D721Med (cell line): ENCODE results near the gene GPR31.
"Not testable (repeated sequence)": the region's sequence is repeated elsewhere in the genome, so short reads cannot be mapped to it uniquely, and the experiment has no call there.

Experiments
- DNase-seq: peaks from one replicate; pipeline ENCODE4 v3.0.0; 2011; ENCODE audit warnings: low spot score; ENCODE audit not compliant: insufficient read length
- FAIRE-seq: peaks from 2 replicates; lab custom pipeline; 2011; peaks lifted over from hg19 to GRCh38; lab: Jason Lieb, UNC
- CTCF ChIP-seq: IDR thresholded peaks from 2 replicates; pipeline ENCODE4 v1.5.1; 2012; ENCODE audit warnings: mild to moderate bottlenecking, control low read depth; ENCODE audit not compliant: insufficient read depth; ENCODE audit errors: missing control alignments

Gene GPR31

GRCh38 chr6:167157863-167158262, at the start of gene GPR31:
Gene GPR31 (minus strand): TSS chr6:167157980. CDS start chr6:167157831, 149 bp downstream.
- DNase-seq (no peak), FAIRE-seq (no peak)
- no peak for TF ChIP-seq CTCF

GRCh38 chr6:167207527-167207926, 49.7 kb upstream of the GPR31 start:
- no peak for TF ChIP-seq CTCF
- no peak for FAIRE-seq
- no peak for DNase-seq

GRCh38 chr6:167205316-167205715, 47.5 kb upstream of the GPR31 start:
- not testable (repeated sequence) for FAIRE-seq, DNase-seq

GRCh38 chr6:167204059-167204348, 46.2 kb upstream of the GPR31 start:
- not testable (repeated sequence) for DNase-seq

GRCh38 chr6:167203261-167204058, 45.7 kb upstream of the GPR31 start:
- FAIRE-seq = not testable (repeated sequence)

More at GRCh38 chr6:167204059-167204348, 46.2 kb upstream of the GPR31 start:
- not testable (repeated sequence) for FAIRE-seq

GRCh38 chr6:167202613-167203012, 44.8 kb upstream of the GPR31 start:
- DNase-seq, FAIRE-seq: not testable (repeated sequence)

More at GRCh38 chr6:167203261-167204058, 45.7 kb upstream of the GPR31 start:
- not testable (repeated sequence) for DNase-seq

GRCh38 chr6:167200806-167201205, 43.0 kb upstream of the GPR31 start:
- no peak for DNase-seq
- FAIRE-seq = no peak
- no peak for TF ChIP-seq CTCF

- not testable (repeated sequence) for DNase-seq, FAIRE-seq
Measured at GRCh38 chr6:167195941-167196610, 38.3 kb upstream of the GPR31 start.

- FAIRE-seq, DNase-seq: not testable (repeated sequence)
Measured at GRCh38 chr6:167193515-167194125, 35.8 kb upstream of the GPR31 start.

GRCh38 chr6:167191043-167191583, 33.3 kb upstream of the GPR31 start:
- not testable (repeated sequence) for DNase-seq, FAIRE-seq

- DNase-seq, FAIRE-seq: not testable (repeated sequence)
Measured at GRCh38 chr6:167187275-167187674, 29.5 kb upstream of the GPR31 start.

- DNase-seq, FAIRE-seq: not testable (repeated sequence)
Measured at GRCh38 chr6:167185101-167185500, 27.3 kb upstream of the GPR31 start.

GRCh38 chr6:167182913-167183314, 25.1 kb upstream of the GPR31 start:
- FAIRE-seq, DNase-seq: not testable (repeated sequence)

- DNase-seq, FAIRE-seq: not testable (repeated sequence)
Measured at GRCh38 chr6:167181351-167181750, 23.6 kb upstream of the GPR31 start.

GRCh38 chr6:167180086-167180485, 22.3 kb upstream of the GPR31 start:
- DNase-seq, FAIRE-seq: not testable (repeated sequence)
